AG09309 (cell line): ENCODE data around the gene ZNF99.
"Not testable (repeated sequence)": the region's sequence is repeated elsewhere in the genome, so short reads cannot be mapped to it uniquely, and the experiment has no call there.

Source experiments
- DNase-seq: peaks from one replicate; pipeline ENCODE4 v3.0.0-alpha.2; 2010; ENCODE audit warnings: low read depth
- H3K4me3 ChIP-seq: 2 replicates; pipeline ENCODE4 v1.5.1; 2011; ENCODE audit warnings: mild to moderate bottlenecking, low read depth, low read length, moderate library complexity; ENCODE audit not compliant: control insufficient read depth
- CTCF ChIP-seq: IDR thresholded peaks from 2 replicates; pipeline ENCODE4 v1.5.1; 2011; ENCODE audit warnings: mild to moderate bottlenecking, low read depth, low read length, inconsistent platforms; ENCODE audit not compliant: insufficient read depth, control insufficient read depth; ENCODE audit errors: missing control alignments

The ZNF99 gene

GRCh38 chr19:22797040-22797439 is 13.1 kb upstream of the ZNF99 start:
- no peak for TF ChIP-seq CTCF
- H3K4me3 ChIP-seq = no peak overlapping the region
- no peak for DNase-seq

GRCh38 chr19:22792863-22793262 is 8.9 kb upstream of the ZNF99 start:
- not testable (repeated sequence) for H3K4me3 ChIP-seq, DNase-seq

- no peak for TF ChIP-seq CTCF
- no peak for DNase-seq
- no peak overlapping the region for H3K4me3 ChIP-seq
Measured at GRCh38 chr19:22735911-22736645, 47.9 kb downstream of the ZNF99 start.

GRCh38 chr19:22733691-22734090 is 50.3 kb downstream of the ZNF99 start:
- DNase-seq = no peak
- no peak overlapping the region for H3K4me3 ChIP-seq
- TF ChIP-seq CTCF = no peak

- H3K4me3 ChIP-seq, DNase-seq: not testable (repeated sequence)
Measured at GRCh38 chr19:22728214-22728613, 55.7 kb downstream of the ZNF99 start.

GRCh38 chr19:22721533-22721932 is 62.4 kb downstream of the ZNF99 start:
- not testable (repeated sequence) for H3K4me3 ChIP-seq, DNase-seq

GRCh38 chr19:22708983-22709382 is 75.0 kb downstream of the ZNF99 start:
- no peak overlapping the region for H3K4me3 ChIP-seq
- TF ChIP-seq CTCF = no peak
- no peak for DNase-seq

- not testable (repeated sequence) for H3K4me3 ChIP-seq, DNase-seq
Measured at GRCh38 chr19:22703096-22703495, 80.9 kb downstream of the ZNF99 start.

GRCh38 chr19:22702661-22703060 is 81.3 kb downstream of the ZNF99 start:
- DNase-seq, H3K4me3 ChIP-seq: not testable (repeated sequence)
